Measurements from ENCODE around the gene GARNL3.

GRCh38 chr9:127402401-127403090 lies 138.0 kb downstream of the GARNL3 start:
- TF ChIP-seq CTCF (IDR thresholded peaks at IDR 0.05) (no peak), EZH2 (IDR thresholded peaks at IDR 0.05; ENCODE audit: borderline replicate concordance, insufficient read depth, low read depth, low read length, poor library complexity, severe bottlenecking) (no peak)
